CD4-positive, alpha-beta memory T cell (primary cell): ENCODE measurements around the gene ADAM10. TPM values are rescaled to one million over a fixed set of nuclear protein-coding genes. Genes with fewer than 3 reads are reported as not detected.
A peak's percentile ranks its signal among the peaks of the same experiment; 100 is the strongest.

Experiments used
- CTCF ChIA-PET: fragments of 350-600 bp; sonication (Branson Sonifier 250); formaldehyde crosslinking; loops from one replicate; lab custom pipeline; 2021; ENCODE audit warnings: inconsistent platforms; ENCODE audit not compliant: partially characterized antibody; lab: Charles Lee
- POLR2A ChIA-PET: fragments of 350-600 bp; sonication (Branson Sonifier 250); formaldehyde crosslinking; loops from one replicate; lab custom pipeline; 2021; ENCODE audit not compliant: partially characterized antibody; lab: Charles Lee
- DNase-seq, 5 donors: peaks; one replicate each; pipeline versions ENCODE4 v3.0.0 to v3.0.0-alpha.2; 2020 to 2022; ENCODE audit warnings: mixed read lengths in 1 of 5
- H3K27ac ChIP-seq: one replicate; pipeline ENCODE4 v1.7.0; 2013; ENCODE audit warnings: low read depth, low read length
- H3K27me3 ChIP-seq: 2 replicates; pipeline ENCODE4 v1.7.0; 2013; ENCODE audit warnings: mild to moderate bottlenecking, low read length, moderate library complexity; ENCODE audit not compliant: insufficient read depth
- H3K36me3 ChIP-seq: 2 replicates; pipeline ENCODE4 v1.7.0; 2013; ENCODE audit warnings: mild to moderate bottlenecking, low read length, moderate library complexity; ENCODE audit not compliant: insufficient read depth
- H3K4me1 ChIP-seq: 2 replicates; pipeline ENCODE4 v1.7.0; 2013; ENCODE audit warnings: mild to moderate bottlenecking, low read length, moderate library complexity; ENCODE audit not compliant: insufficient read depth
- H3K4me3 ChIP-seq, 2 donors: one replicate each; pipeline ENCODE4 v1.7.0; 2013; ENCODE audit warnings: low read length in 2 of 2, mild to moderate bottlenecking in 1 of 2
- H3K9me3 ChIP-seq, 2 donors: one replicate each; pipeline ENCODE4 v1.7.0; 2013; ENCODE audit warnings: low read length in 2 of 2, control low read depth in 1 of 2; ENCODE audit not compliant: control insufficient read depth in 1 of 2
- H3K27ac Mint-ChIP-seq, 7 donors: one replicate each; pipeline ENCODE4 v1.8.0; 2020 to 2021; ENCODE audit warnings: mixed read lengths in 7 of 7, mild to moderate bottlenecking in 6 of 7, inconsistent platforms in 3 of 7, moderate library complexity in 3 of 7
- H3K27me3 Mint-ChIP-seq, 2 donors: one replicate each; pipeline ENCODE4 v1.8.0; 2020 to 2021; ENCODE audit warnings: mixed read lengths in 2 of 2
- H3K36me3 Mint-ChIP-seq, 2 donors: one replicate each; pipeline ENCODE4 v1.8.0; 2020 to 2021; ENCODE audit warnings: mixed read lengths in 2 of 2, inconsistent platforms in 1 of 2, mild to moderate bottlenecking in 1 of 2
- H3K4me1 Mint-ChIP-seq, 4 donors: one replicate each; pipeline ENCODE4 v1.8.0; 2020 to 2021; ENCODE audit warnings: mixed read lengths in 4 of 4, mild to moderate bottlenecking in 1 of 4
- H3K4me3 Mint-ChIP-seq, 8 donors: one replicate each; pipeline ENCODE4 v1.8.0; 2020 to 2021; ENCODE audit warnings: mixed read lengths in 8 of 8, mild to moderate bottlenecking in 7 of 8, moderate library complexity in 6 of 8, inconsistent platforms in 3 of 8
- H3K9me3 Mint-ChIP-seq, 8 donors: one replicate each; pipeline ENCODE4 v1.8.0; 2020 to 2021; ENCODE audit warnings: mixed read lengths in 8 of 8, mild to moderate bottlenecking in 5 of 8, inconsistent platforms in 3 of 8, moderate library complexity in 1 of 8
- intact Hi-C: fragments of 100-400 bp; cut with micrococcal nuclease; formaldehyde crosslinking; loops from one replicate; pipeline ENCODE4 v1.15.1; 2023
- polyA plus RNA-seq, 2 donors: library from polyadenylated mRNA; unstranded; fragments of 300-500 nt; fragmentation: Illumina TruSeq; gene quantifications; one replicate each; pipeline ENCODE4 v1.2.3, GENCODE V29; 2021
- total RNA-seq, 2 experiments: library from RNA; stranded (reverse); gene quantifications; one replicate each; pipeline ENCODE4 v1.2.3, GENCODE V29; 2021

The ADAM10 gene
- total and polyA plus RNA-seq, 4 experiments from 2014 or later = 129 to 258 (median 135) TPM

GRCh38 chr15:58552505-58553364 is 196.8 kb downstream of the ADAM10 start:
- Histone ChIP-seq H3K4me3 (no peak overlapping the region), H3K27ac (no peak overlapping the region), H3K4me1 (no peaks in the 10 kb centered on the region), H3K9me3 (no peaks in the 10 kb centered on the region), H3K36me3 (no peaks in the 10 kb centered on the region), H3K27me3 (no peaks in the 10 kb centered on the region)
- DNase-seq = no peak
- Mint-ChIP-seq H3K27ac (peak overlapping the region in 2 of 7 donors; percentile 29 to 57), H3K4me1 (peaks cover 5 to 14% (median 9%) of the 10 kb centered on the region in 4 donors), H3K27me3 (peaks cover 0 to 1% of the 10 kb centered on the region in 2 donors), H3K36me3 (no peaks in the 10 kb centered on the region), H3K4me3 (no peak overlapping the region), H3K9me3 (no peaks in the 10 kb centered on the region)
- POLR2A ChIA-PET = no interaction called here
- CTCF ChIA-PET = no interaction called here
- intact Hi-C loops = loop anchor here (10.0 kb wide), 1 partner anchor 62 kb away; no protein-coding TSS in a partner anchor

DNA sequence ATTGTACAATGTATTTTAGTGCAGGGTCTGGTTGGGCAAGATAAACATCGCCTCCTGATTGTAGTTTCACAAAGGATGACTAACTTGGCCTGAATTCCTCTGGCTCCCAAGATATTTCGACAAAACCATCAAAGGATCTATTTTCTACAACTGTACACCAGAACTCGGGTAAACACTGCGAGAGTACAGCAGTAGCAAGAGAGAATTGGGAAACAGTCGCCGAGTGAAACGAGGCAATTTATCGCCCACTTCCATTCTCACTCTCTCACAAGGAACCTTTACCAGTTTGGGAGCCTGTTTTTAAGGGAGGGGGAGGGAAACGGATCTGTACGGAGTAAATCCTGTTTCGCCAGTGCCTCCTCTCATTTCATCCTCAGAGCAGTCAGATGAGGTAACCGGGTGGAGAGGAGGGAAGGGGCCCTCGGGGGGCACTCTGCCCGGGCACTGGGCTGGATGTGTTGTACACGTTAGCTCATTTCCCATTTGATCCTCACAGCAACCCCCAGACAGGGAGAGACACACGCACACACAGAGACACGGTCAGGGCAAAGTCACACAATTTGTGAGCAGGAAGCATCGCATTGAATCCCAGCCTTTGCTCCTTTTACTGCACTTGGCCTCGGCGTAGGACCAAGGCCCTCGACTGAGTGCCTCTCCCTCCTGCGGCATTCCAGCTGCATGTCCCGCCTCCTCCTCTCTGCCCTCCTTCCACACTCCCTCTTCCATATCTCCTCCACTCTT is 197.6 kb downstream of the ADAM10 start:
- H3K9me3 ChIP-seq = no peaks in the 10 kb centered on the region
- DNase-seq = no peak
- peaks cover 5 to 14% (median 10%) of the 10 kb centered on the region in 4 donors for H3K4me1 Mint-ChIP-seq
- no peaks in the 10 kb centered on the region for H3K9me3 Mint-ChIP-seq
- H3K4me1 ChIP-seq = no peaks in the 10 kb centered on the region
- H3K4me3 ChIP-seq = no peak overlapping the region
- POLR2A ChIA-PET = interaction anchor here (1.3 kb wide), 1 partner anchor 32 kb away, joined by 3 read pairs; no protein-coding TSS in a partner anchor
- H3K4me3 Mint-ChIP-seq = peak overlapping the region in 5 of 8 donors; percentile 28 to 75 (median 56)
- H3K27me3 ChIP-seq = no peaks in the 10 kb centered on the region
- H3K36me3 Mint-ChIP-seq = no peaks in the 10 kb centered on the region
- intact Hi-C loops = loop anchor here (10.0 kb wide), 1 partner anchor 63 kb away; no protein-coding TSS in a partner anchor
- H3K27ac ChIP-seq = no peak overlapping the region
- H3K27ac Mint-ChIP-seq = peak overlapping the region in 4 of 7 donors; percentile 53 to 90 (median 78)
- H3K27me3 Mint-ChIP-seq = peaks cover 0 to 1% of the 10 kb centered on the region in 2 donors
- CTCF ChIA-PET = no interaction called here
- H3K36me3 ChIP-seq = no peaks in the 10 kb centered on the region

- intact Hi-C loops = loop anchor here (10.0 kb wide), 1 partner anchor 64 kb away; no protein-coding TSS in a partner anchor
- POLR2A ChIA-PET = interaction anchor here (1.3 kb wide), 1 partner anchor 33 kb away, joined by 3 read pairs; no protein-coding TSS in a partner anchor
- CTCF ChIA-PET = no interaction called here
- peaks cover 0 to 1% of the 10 kb centered on the region in 2 donors for H3K27me3 Mint-ChIP-seq
- Histone ChIP-seq H3K27ac (no peak overlapping the region), H3K9me3 (no peaks in the 10 kb centered on the region), H3K4me1 (peaks cover 2% of the 10 kb centered on the region), H3K36me3 (no peaks in the 10 kb centered on the region), H3K27me3 (no peaks in the 10 kb centered on the region), H3K4me3 (no peak overlapping the region)
- no peaks in the 10 kb centered on the region for H3K36me3 Mint-ChIP-seq
- peak overlapping the region in 5 of 7 donors; percentile 53 to 90 (median 69) for H3K27ac Mint-ChIP-seq
- peaks cover 7 to 20% (median 14%) of the 10 kb centered on the region in 4 donors for H3K4me1 Mint-ChIP-seq
- peak overlapping the region in 6 of 8 donors; percentile 29 to 75 (median 40) for H3K4me3 Mint-ChIP-seq
- peak in 1 of 5 donors; percentile 17 for DNase-seq
- H3K9me3 Mint-ChIP-seq = no peaks in the 10 kb centered on the region
Measured at GRCh38 chr15:58551084-58551763, 198.3 kb downstream of the ADAM10 start.

GRCh38 chr15:58549785-58550074 is 199.8 kb downstream of the ADAM10 start:
- H3K27ac Mint-ChIP-seq = peak overlapping the region in 1 of 7 donors; percentile 37
- peaks cover 16 to 34% (median 23%) of the 10 kb centered on the region in 4 donors for H3K4me1 Mint-ChIP-seq
- intact Hi-C loops = loop anchor here (10.0 kb wide), 1 partner anchor 65 kb away; no protein-coding TSS in a partner anchor

DNA sequence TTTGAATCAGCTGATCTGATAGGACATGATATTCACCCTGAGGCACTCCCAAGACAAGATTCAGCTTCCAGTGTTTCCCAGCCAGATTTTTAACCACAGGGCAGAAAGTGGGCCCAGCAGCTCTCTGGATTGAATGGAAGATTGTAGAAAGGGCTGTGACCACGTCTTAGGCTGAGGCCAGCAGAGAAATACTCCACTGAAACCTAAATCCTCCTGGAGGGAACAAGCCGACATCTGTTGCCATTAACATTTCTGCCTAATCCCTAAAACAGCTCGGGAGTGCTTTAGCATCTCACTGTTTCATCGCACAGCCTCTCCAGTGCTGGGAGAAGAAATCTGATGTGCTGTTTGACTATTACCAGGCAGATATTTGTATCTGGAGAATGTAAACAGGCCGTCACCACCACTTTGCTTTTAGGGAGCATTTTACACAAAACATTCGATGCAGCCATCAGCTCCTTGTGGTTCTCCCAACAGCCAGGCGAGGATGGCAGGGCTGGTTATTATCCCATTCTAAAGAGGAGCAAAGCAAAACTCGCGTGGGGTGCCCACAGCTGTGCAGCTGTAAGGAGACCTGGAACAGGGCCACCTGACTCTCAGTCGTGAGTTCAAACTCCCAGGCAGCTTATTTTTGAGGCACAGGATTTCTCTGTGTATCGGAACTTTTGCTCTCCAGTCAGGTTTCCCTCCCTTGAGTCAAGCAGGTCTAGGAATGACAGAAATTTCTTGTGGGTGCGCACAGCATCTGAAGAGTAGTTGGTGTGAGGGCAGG is 200.3 kb downstream of the ADAM10 start:
- POLR2A ChIA-PET = no interaction called here
- Histone ChIP-seq H3K27ac (no peak overlapping the region), H3K4me3 (no peak overlapping the region), H3K36me3 (no peaks in the 10 kb centered on the region), H3K27me3 (no peaks in the 10 kb centered on the region), H3K4me1 (peaks cover 19% of the 10 kb centered on the region), H3K9me3 (no peaks in the 10 kb centered on the region)
- Mint-ChIP-seq H3K4me3 (no peak overlapping the region), H3K36me3 (no peaks in the 10 kb centered on the region), H3K4me1 (peaks cover 16 to 37% (median 24%) of the 10 kb centered on the region in 4 donors), H3K27me3 (no peaks in the 10 kb centered on the region), H3K27ac (peak overlapping the region in 1 of 7 donors; percentile 37), H3K9me3 (no peaks in the 10 kb centered on the region)
- intact Hi-C loops = no loop called here
- no peak for DNase-seq
- CTCF ChIA-PET = no interaction called here

More at GRCh38 chr15:58549785-58550074, 199.8 kb downstream of the ADAM10 start:
- H3K27me3 ChIP-seq = no peaks in the 10 kb centered on the region
- peaks cover 17% of the 10 kb centered on the region for H3K4me1 ChIP-seq
- POLR2A ChIA-PET = no interaction called here
- no peaks in the 10 kb centered on the region for H3K36me3 ChIP-seq
- no peak overlapping the region for H3K27ac ChIP-seq
- no peaks in the 10 kb centered on the region for H3K36me3 Mint-ChIP-seq
- no peaks in the 10 kb centered on the region for H3K9me3 ChIP-seq
- no peak overlapping the region for H3K4me3 Mint-ChIP-seq
- CTCF ChIA-PET = no interaction called here
- H3K4me3 ChIP-seq = no peak overlapping the region
- no peaks in the 10 kb centered on the region for H3K27me3 Mint-ChIP-seq
- H3K9me3 Mint-ChIP-seq = no peaks in the 10 kb centered on the region
- no peak for DNase-seq

DNA sequence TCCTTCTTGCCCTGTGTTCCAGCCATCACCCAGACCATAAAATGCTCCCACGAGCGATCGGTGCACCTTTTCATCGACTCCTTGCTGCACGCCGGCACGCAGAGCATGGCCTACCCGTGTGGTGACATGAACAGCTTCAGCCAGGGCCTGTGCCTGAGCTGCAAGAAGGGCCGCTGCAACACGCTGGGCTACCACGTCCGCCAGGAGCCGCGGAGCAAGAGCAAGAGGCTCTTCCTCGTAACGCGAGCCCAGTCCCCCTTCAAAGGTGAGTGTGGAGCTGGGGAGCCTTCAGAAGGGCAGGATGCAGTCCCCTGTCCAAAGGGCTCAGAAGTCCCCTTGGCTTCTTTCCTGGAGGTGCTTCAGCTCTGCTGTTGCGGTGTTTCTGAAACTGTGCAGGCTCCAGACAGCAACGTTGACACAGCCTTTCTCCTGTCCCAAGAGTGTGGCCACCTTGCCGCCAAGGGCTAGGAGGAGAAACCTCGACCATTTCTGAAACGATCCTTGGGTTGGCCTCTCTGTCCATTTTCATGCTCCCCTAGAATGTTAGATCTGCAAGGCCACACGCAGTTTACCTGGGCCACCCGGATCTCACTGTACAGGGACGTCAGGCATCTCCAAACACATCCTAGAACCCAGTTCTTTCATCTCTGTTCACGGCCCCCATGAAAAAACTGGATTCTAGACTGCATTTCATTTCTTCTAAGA is 201.0 kb downstream of the ADAM10 start:
- H3K4me3 ChIP-seq = no peak overlapping the region
- Mint-ChIP-seq H3K4me3 (no peak overlapping the region), H3K27me3 (no peaks in the 10 kb centered on the region), H3K36me3 (no peaks in the 10 kb centered on the region), H3K9me3 (no peaks in the 10 kb centered on the region), H3K27ac (no peak overlapping the region), H3K4me1 (peaks cover 16 to 37% (median 24%) of the 10 kb centered on the region in 4 donors)
- no peak overlapping the region for H3K27ac ChIP-seq
- H3K9me3 ChIP-seq = no peaks in the 10 kb centered on the region
- intact Hi-C loops = no loop called here
- ChIA-PET CTCF (no interaction called here), POLR2A (no interaction called here)
- H3K4me1 ChIP-seq = peaks cover 19% of the 10 kb centered on the region
- H3K36me3 ChIP-seq = no peaks in the 10 kb centered on the region
- DNase-seq = no peak
- H3K27me3 ChIP-seq = no peaks in the 10 kb centered on the region
